ENCODE data around the gene FBRSL1. TPM values are rescaled to one million over a fixed set of nuclear protein-coding genes. Genes with fewer than 3 reads are reported as not detected.

The FBRSL1 gene
- total RNA-seq, 4 donors from 2014 or later = 2.4 to 8.5 (median 5.0) TPM

- no peak for TF ChIP-seq CTCF (IDR thresholded peaks at IDR 0.05; ENCODE audit: low read depth)
Observed at GRCh38 chr12:132485619-132486018, 4.3 kb upstream of the FBRSL1 start.

- TF ChIP-seq CTCF (IDR thresholded peaks at IDR 0.05; ENCODE audit: low read depth) = no peak
Observed at GRCh38 chr12:132486168-132486567, 3.8 kb upstream of the FBRSL1 start.

- TF ChIP-seq CTCF (IDR thresholded peaks at IDR 0.05; ENCODE audit: low read depth) = no peak
Observed at GRCh38 chr12:132486576-132486975, 3.4 kb upstream of the FBRSL1 start.

GRCh38 chr12:132487311-132487741 lies 2.6 kb upstream of the FBRSL1 start:
- no peak for TF ChIP-seq CTCF (IDR thresholded peaks at IDR 0.05; ENCODE audit: low read depth)

DNA sequence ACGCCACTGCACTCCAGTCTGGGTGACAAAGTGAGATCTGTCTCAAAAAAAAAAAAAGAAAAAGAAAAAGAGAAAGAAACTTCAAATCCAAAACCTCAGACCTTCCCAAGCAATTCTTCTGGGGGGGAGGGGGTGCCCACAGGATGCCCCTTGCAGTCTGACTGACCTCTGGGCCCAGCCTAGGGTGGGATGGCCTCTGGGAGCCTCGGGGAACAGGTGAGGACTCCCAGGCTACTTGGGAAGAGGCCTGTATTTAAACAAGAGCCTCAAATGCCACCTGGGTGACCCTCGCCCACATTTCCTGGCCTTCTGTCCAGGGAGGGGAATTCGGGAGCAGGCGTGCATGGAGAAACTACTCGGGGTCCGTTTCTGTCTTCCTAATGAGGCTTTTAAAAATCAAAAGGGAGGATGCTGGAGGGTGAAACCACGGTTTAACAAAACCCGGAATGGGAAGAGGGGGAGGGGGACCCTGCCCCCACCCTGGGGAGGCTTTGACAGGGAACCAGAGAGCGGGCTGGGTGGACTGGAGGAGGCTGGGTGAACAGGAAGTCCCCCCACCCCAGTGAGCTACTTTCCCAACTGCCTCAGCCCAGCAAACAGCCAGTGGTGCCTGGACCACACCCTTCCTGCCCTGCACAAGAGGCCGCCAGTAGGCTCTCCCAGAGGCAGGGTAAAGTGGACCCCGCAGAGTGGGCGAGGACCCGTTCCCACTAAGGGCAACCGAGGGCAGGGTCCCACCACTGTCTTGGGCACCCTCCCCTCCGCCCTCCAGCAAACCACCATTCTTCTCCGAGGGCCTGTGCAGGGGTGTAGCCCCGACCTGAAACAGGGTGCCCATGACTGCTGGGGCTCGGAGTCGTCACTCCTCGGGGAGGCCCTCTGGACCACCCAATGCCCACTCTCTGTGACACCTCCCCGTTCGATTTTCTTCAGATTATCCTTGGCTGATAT lies 1.5 kb upstream of the FBRSL1 start:
- no peak for TF ChIP-seq CTCF (IDR thresholded peaks at IDR 0.05; ENCODE audit: low read depth)

DNA sequence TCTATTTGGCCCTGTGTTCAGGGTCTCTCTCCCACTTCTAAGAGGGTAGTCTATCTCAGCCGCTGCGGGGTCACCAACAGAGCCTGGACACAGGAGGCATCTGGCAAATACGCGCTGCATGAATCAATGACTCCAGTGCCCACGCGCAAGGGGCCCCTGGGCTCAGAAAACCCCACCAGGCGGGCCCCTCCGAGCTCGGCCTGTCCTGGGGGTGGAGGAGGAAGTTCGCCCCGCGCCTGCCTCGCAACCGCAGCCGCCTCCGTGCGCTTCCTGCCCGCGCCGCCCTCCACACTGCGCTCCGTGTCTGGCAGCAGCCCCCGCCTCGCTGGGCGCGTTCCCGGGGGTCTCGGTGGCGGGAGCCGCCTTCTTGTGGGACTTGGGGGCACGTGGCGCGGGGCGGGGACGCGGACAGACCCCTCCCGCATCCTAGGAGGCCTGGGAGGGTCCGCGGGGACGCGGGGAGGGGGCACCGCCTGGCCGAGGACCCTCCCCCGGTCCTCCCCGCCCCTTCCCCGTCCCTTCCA lies 811 bp upstream of the FBRSL1 start:
- TF ChIP-seq CTCF (IDR thresholded peaks at IDR 0.05; ENCODE audit: low read depth) = no peak

GRCh38 chr12:132490422-132491137 lies 629 bp downstream of the FBRSL1 start:
- TF ChIP-seq CTCF (IDR thresholded peaks at IDR 0.05; ENCODE audit: low read depth) = no peak

Data from subcutaneous adipose tissue (tissue), 4 donors.